Measurements from ENCODE around the gene TMED1.
"Not testable (repeated sequence)": the region's sequence is repeated elsewhere in the genome, so short reads cannot be mapped to it uniquely, and the experiment has no call there.

Gene TMED1

DNA sequence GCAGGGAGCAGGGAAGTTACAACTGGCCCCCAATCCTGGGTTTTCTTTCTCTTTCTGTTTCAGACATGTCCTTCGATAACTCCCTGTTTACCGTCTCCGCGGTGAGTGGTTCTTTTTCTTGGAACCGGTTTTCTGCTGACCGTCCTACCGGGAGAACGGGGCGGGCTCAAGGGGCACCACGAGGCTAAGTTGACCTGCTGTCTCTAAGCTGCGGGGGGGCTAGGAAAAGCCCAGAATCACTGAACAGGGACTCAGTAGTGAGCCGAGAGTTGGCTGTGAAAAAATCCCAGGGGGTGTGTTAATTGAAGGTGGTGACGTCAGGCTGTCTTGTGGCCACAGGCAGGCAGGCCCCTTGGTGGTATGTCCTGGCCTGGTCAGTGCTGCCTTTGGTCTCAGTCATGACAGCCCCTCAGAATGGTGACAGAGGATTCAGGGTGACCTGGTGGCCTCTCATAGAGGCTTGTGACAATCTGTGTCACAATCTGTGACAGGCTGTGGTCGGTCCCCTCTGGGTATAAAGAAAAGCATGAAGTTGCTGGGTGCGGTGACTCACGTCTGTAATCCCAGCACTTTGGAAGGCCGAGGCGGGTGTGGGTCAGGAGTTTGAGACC lies 27.2 kb upstream of the TMED1 start:
- DNase-seq (ENCODE audit: extremely low spot score, insufficient read length, low read depth) = no peak
- FAIRE-seq = no peak

DNA sequence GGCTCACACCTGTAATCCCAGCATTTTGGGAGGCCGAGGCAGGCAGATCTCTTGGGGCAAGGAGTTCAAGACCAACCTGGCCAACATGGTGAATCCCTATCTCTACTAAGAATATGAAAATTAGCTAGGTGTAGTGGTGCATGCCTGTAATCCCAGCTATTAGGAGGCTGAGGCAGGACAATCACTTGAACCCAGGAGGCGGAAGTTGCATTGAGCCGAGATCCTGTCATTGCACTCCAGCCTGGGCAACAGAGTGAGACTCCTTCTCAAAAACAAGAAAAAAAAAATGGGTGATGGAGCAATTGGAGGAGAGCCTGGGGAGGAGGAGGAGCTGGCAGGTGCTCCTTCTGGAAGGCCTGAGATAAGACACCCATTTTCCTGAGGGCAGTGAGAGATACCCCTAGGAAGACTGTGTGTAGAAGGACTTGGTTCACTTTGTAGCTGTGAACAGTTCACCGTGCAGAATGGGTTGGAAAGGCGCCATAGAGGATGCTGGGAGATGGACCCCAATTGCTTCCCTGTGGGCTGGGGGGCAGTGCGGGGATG lies 26.6 kb upstream of the TMED1 start:
- no peak for FAIRE-seq
- DNase-seq (ENCODE audit: extremely low spot score, insufficient read length, low read depth) = no peak

DNA sequence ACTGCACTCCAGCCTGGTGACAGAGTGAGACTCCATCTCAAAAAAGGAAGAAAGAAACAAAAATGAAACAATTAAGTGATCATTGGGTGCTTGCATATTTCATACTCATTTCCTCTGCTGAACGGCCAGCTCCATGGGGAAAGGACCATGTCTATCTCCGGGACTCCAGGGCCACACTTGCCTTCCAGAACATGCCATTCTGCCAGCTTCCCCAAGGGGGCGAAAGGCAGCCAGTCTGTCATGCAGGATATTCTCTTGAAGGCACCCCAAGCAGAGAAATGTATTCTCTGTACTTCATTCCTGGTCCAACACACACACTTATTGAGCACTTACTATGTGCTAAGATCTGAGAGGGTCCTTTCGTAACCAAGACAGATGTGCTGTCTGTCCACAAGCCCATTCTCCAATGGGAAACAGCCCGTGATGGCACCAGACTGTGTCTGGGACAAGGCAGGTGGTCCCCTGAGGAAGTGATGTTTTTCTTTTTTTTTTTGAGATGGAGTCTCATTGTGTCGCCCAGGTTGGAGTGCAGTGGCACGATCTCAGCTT lies 25.2 kb upstream of the TMED1 start:
- peak; percentile 41 for FAIRE-seq

GRCh38 chr19:10858204-10858828 lies 22.3 kb upstream of the TMED1 start:
- FAIRE-seq (no peak), DNase-seq (ENCODE audit: extremely low spot score, insufficient read length, low read depth) (no peak)

More for the DNA sequence above, 25.2 kb upstream of the TMED1 start:
- DNase-seq (ENCODE audit: extremely low spot score, insufficient read length, low read depth) = no peak

DNA sequence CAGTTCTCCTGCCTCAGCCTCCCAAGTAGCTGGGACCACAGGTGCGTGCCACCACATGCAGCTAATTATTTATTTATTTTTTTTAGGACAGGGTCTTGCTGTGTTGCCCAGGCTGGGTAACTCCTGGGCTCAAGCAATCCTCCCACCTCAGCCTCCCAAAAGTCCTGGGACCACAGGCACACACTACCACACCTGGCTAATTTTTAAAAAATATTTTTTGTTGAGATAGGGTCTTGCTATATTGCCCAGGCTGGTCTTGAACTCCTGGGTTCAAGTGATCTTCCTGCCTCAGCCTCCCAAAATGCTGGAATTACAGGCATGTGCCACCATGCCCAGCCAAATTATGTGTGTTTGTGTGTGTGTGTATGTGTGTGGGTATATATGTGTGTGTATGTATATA lies 20.9 kb upstream of the TMED1 start:
- DNase-seq (ENCODE audit: extremely low spot score, insufficient read length, low read depth); FAIRE-seq: not testable (repeated sequence)

DNA sequence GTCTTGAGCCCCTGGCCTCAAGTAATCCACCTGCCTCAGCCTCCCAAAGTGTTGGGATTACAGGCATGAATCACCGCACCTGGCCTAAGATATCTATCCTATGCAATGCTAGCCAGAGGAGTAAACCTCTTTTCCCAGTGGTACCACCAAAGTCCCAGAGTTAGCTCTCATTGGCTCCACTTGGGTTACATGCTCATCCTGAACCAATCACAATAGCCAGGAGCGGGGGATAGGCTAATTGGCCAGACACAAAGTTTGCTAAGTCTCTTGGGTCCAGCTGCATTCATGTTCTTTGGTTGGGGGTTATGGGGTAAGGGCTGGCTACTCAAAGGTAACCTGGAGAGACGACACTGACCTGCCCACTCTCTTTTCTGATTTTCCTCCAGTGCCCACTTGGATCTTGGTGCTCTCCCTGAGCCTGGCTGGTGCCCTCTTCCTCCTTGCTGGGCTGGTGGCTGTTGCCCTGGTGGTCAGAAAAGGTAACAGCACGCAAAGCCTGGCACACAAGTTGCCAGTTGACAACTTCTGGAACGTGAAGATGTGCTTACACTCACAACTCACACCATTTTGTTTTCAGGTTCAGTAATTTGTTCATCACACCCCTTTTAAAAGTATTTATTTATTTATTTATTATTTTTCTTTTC lies 20.0 kb upstream of the TMED1 start:
- FAIRE-seq (no peak), DNase-seq (ENCODE audit: extremely low spot score, insufficient read length, low read depth) (no peak)

GRCh38 chr19:10854350-10855089 lies 18.5 kb upstream of the TMED1 start:
- DNase-seq (ENCODE audit: extremely low spot score, insufficient read length, low read depth) (no peak), FAIRE-seq (no peak)

DNA sequence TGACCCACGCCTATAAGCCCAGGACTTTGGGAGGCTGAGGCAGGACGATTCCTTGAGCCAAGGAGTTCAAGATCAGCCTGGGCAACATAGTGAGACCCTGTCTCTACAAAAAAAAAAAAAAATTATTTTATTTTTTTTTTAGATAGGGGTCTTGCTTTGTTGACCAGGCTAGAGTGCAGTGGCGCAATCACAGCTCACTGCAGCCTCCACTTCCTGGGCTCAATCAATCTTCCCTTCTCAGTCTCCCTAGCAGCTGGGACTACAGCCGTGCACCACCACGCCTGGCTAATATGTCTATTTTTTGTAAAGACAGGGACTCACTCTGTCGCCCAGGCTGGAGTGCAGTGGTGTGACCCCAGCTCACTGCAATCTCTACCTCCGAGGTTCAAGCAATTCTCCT lies 16.9 kb upstream of the TMED1 start:
- FAIRE-seq (no peak), DNase-seq (ENCODE audit: extremely low spot score, insufficient read length, low read depth) (no peak)

GRCh38 chr19:10852098-10852800 lies 16.2 kb upstream of the TMED1 start:
- no peak for DNase-seq (ENCODE audit: extremely low spot score, insufficient read length, low read depth)
- no peak for FAIRE-seq

DNA sequence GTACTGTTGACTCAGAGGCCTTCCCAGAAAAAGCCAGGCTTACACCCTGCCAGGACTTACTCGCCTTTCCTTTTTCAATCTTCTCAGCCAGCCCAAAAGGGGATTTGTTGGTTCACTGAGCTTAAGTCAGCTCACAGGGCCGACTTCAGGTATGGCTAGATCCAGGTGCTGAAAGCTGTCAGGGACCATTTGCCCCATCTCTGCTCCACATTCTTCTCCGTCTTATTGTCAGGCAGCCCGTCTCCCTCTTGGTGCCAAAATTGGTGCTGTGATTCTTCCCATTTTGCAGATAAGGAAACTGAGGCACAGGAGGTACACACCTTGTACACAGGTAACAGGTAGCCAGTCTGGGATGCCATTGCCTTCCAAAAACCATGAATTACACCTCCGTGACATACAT lies 14.6 kb upstream of the TMED1 start:
- FAIRE-seq (no peak), DNase-seq (ENCODE audit: extremely low spot score, insufficient read length, low read depth) (no peak)

DNA sequence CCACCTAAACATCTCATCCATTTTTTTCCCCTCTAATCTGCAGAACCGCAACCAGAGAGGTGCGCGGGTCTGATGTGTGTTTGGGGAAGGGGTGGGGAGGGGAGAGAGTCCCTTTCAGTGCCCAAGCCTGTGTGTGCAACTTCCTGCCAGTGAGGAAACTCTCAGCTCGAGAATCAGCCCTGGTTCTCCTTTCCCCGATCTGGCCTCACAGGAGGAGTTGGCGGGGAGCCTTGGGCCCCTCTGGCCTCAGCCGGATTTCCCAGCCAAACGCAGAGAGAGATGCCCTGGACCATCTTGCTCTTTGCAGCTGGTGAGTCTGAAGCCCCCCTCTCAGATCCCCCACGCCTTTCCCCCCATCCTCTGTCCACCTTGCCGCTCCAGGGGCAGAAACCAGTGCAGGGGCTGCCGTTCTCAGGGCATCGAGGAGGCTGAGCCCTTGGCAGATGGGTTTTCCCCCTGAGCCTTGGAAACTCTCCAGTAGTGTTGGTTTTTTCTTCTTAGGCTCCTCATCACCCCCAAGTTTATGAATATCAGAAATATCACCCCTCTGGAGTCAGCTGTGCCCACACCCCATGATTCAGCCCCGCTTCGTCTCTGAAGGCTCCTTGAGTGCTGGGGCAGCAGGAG lies 12.3 kb upstream of the TMED1 start, which contains the start of gene C19orf38:
Gene C19orf38, plus strand, starts transcription at position 186 of the 627 bp plus-strand sequence. Its CDS starts 94 bp downstream, at position 280.
- DNase-seq (ENCODE audit: extremely low spot score, insufficient read length, low read depth) = no peak
- no peak for FAIRE-seq

- DNase-seq (ENCODE audit: extremely low spot score, insufficient read length, low read depth) = no peak
- FAIRE-seq = no peak
Measured at GRCh38 chr19:10846500-10847202, 10.6 kb upstream of the TMED1 start.

DNA sequence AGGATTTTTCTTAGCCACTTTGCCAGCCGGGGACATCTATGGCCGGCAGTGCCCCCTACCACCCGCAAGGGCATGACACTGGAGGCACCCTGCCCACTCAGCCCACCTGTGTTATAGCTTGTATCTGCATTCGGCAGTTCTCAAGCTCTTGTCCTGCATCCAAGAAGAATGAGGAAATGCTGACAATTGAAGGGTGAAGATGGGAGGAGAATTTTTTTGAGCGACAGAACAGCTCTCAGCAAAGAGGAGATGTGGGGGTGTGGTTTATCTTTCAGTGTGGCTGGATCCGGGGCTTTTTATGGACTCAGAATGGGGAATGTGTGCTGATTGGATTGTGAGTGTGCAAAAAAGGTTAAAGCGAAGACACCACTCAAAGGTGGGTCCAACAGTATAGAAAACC lies 6.8 kb upstream of the TMED1 start:
- FAIRE-seq (no peak), DNase-seq (ENCODE audit: extremely low spot score, insufficient read length, low read depth) (no peak)

- FAIRE-seq (no peak), DNase-seq (ENCODE audit: extremely low spot score, insufficient read length, low read depth) (no peak)
Measured at GRCh38 chr19:10839114-10840050, 3.4 kb upstream of the TMED1 start.

DNA sequence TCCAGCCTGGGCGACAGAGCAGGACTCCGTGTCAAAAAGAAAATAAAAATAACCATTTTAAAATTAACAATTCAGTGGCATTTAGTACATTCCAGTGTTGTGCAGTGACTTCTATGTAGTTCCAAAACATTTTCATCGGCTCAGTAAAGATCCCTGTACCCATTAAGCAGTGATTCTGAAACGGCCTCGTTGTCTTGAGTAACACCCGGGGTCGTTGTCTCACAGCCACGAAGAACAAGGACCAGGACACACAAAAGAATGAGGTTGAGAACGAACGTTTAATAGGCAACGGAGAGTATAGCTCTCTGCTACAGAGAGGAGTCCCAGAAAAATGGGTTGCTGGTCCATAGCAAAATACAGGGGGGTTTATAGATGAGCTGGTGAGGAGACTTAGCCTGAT lies 2.4 kb upstream of the TMED1 start:
- FAIRE-seq = no peak
- no peak for DNase-seq (ENCODE audit: extremely low spot score, insufficient read length, low read depth)

GRCh38 chr19:10837649-10838048 lies 1.6 kb upstream of the TMED1 start:
- FAIRE-seq; DNase-seq (ENCODE audit: extremely low spot score, insufficient read length, low read depth): not testable (repeated sequence)

DNA sequence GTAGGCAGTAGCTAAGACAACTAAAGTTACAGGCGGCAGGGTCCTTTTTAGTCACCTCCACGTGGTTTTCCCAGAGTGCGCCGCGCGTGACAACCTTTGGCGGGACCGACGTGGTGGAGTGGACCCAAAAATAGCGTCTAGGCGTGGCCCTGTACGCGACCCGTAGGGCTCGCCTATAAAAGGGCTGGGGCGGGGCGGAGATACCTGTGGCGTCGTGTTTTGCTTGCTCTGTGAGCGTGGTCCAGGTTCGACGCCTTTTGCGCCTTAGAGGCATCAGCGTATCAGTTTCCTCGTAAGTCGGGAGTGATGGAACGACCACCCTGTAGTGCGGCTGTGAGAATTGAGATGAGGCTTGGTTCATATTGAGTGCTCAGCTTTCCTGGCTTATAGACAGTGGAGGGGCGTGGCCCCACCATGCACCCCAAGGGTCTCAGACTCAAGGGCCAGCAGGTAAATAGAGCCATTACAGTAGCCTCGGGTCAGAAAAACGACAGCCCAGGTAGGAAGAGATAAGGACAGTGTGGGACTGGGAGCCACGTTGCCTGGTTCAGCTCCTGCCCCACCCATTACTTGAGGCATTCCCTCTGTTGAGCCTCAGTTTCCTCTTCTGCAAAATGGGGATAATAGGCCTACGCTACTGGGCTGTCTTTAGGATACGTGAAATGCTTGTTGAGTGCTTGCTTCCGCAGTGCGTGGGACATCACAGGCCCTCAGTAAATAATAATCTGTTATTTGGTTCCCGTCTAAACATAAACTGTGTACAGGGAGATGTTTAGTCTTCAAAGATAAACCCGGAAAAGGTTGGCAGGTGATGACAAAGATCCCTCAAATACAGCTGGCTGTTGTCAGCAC lies 693 bp upstream of the TMED1 start:
- DNase-seq (ENCODE audit: extremely low spot score, insufficient read length, low read depth) = peak; percentile 74

More for the DNA sequence above, 693 bp upstream of the TMED1 start:
- FAIRE-seq = no peak
